ENCODE data around the gene CEBPE.

The CEBPE gene

GRCh38 chr14:23142826-23143225, 23.8 kb upstream of the CEBPE start:
- DNase-seq: no peak

GRCh38 chr14:23141706-23142444, 22.8 kb upstream of the CEBPE start:
- peak; percentile 57 for DNase-seq

- no peak for DNase-seq
Measured at GRCh38 chr14:23140371-23140770, 21.3 kb upstream of the CEBPE start.

GRCh38 chr14:23139874-23140273, 20.8 kb upstream of the CEBPE start:
- DNase-seq: no peak

GRCh38 chr14:23137813-23138535, 18.9 kb upstream of the CEBPE start:
- DNase-seq: no peak

- no peak for DNase-seq
Measured at GRCh38 chr14:23137192-23137812, 18.2 kb upstream of the CEBPE start.

GRCh38 chr14:23136566-23137133, 17.6 kb upstream of the CEBPE start:
- DNase-seq: no peak

- no peak for DNase-seq
Measured at GRCh38 chr14:23132970-23133369, 13.9 kb upstream of the CEBPE start.

- DNase-seq: no peak
Measured at GRCh38 chr14:23131482-23131881, 12.4 kb upstream of the CEBPE start.

- DNase-seq: no peak
Measured at GRCh38 chr14:23130871-23131270, 11.8 kb upstream of the CEBPE start.

- DNase-seq: no peak
Measured at GRCh38 chr14:23129759-23130316, 10.8 kb upstream of the CEBPE start.

GRCh38 chr14:23128969-23129758, 10.1 kb upstream of the CEBPE start:
- DNase-seq: no peak

- DNase-seq: no peak
Measured at GRCh38 chr14:23127861-23128260, 8.8 kb upstream of the CEBPE start.

GRCh38 chr14:23126548-23127278, 7.7 kb upstream of the CEBPE start:
- no peak for DNase-seq

- no peak for DNase-seq
Measured at GRCh38 chr14:23125933-23126524, 7.0 kb upstream of the CEBPE start.

GRCh38 chr14:23125011-23125410, 6.0 kb upstream of the CEBPE start:
- no peak for DNase-seq

GRCh38 chr14:23124337-23124954, 5.4 kb upstream of the CEBPE start:
- DNase-seq: no peak

- no peak for DNase-seq
Measured at GRCh38 chr14:23123419-23123818, 4.4 kb upstream of the CEBPE start.

GRCh38 chr14:23122086-23122485, 3.0 kb upstream of the CEBPE start:
- no peak for DNase-seq

- peak; percentile 50 for DNase-seq
Measured at GRCh38 chr14:23121361-23121771, 2.3 kb upstream of the CEBPE start.

Measured in right hindlimb (tissue), 1 donor.